ENCODE data around the gene CACNA1C.

The CACNA1C gene

GRCh38 chr12:2183556-2184541 lies 131.1 kb downstream of the CACNA1C start:
- Histone ChIP-seq H3K36me3 (ENCODE audit: insufficient read depth, low read length) (no peaks in the 10 kb centered on the region), H3K27me3 (ENCODE audit: control insufficient read depth, insufficient read depth, low read length) (peaks cover 5% of the 10 kb centered on the region), H3K4me3 (ENCODE audit: low read length) (no peak overlapping the region), H3K4me2 (ENCODE audit: low read length) (no peak overlapping the region), H3K9ac (ENCODE audit: low read depth, low read length) (no peak overlapping the region), H3K9me3 (replicated peaks; ENCODE audit: low read length) (no peaks in the 10 kb centered on the region), H3K4me1 (ENCODE audit: control insufficient read depth, insufficient read depth, low read length) (peaks cover 21% of the 10 kb centered on the region)

- H3K4me1 ChIP-seq (ENCODE audit: control insufficient read depth, insufficient read depth, low read length), result peaks cover 8% of the 10 kb centered on the region
- H3K36me3 ChIP-seq (ENCODE audit: insufficient read depth, low read length), result no peaks in the 10 kb centered on the region
- no peak overlapping the region for H3K4me2 ChIP-seq (ENCODE audit: low read length)
- no peak overlapping the region for H3K4me3 ChIP-seq (ENCODE audit: low read length)
- no peak overlapping the region for H3K9ac ChIP-seq (ENCODE audit: low read depth, low read length)
- H3K27me3 ChIP-seq (ENCODE audit: control insufficient read depth, insufficient read depth, low read length), result peaks cover 11% of the 10 kb centered on the region
- H3K9me3 ChIP-seq (replicated peaks; ENCODE audit: low read length), result no peaks in the 10 kb centered on the region
These were observed 133.1 kb downstream of the CACNA1C start for GRCh38 chr12:2185751-2186341.

GRCh38 chr12:2187195-2187945 lies 134.6 kb downstream of the CACNA1C start:
- Histone ChIP-seq H3K9me3 (replicated peaks; ENCODE audit: low read length) (no peaks in the 10 kb centered on the region), H3K36me3 (ENCODE audit: insufficient read depth, low read length) (no peaks in the 10 kb centered on the region), H3K9ac (ENCODE audit: low read depth, low read length) (no peak overlapping the region), H3K4me2 (ENCODE audit: low read length) (no peak overlapping the region), H3K27me3 (ENCODE audit: control insufficient read depth, insufficient read depth, low read length) (peaks cover 11% of the 10 kb centered on the region), H3K4me1 (ENCODE audit: control insufficient read depth, insufficient read depth, low read length) (peaks cover 4% of the 10 kb centered on the region), H3K4me3 (ENCODE audit: low read length) (no peak overlapping the region)

GRCh38 chr12:2190085-2190484 lies 137.3 kb downstream of the CACNA1C start:
- Histone ChIP-seq H3K4me3 (ENCODE audit: low read length) (no peak overlapping the region), H3K9me3 (replicated peaks; ENCODE audit: low read length) (no peaks in the 10 kb centered on the region), H3K27me3 (ENCODE audit: control insufficient read depth, insufficient read depth, low read length) (peaks cover 11% of the 10 kb centered on the region), H3K36me3 (ENCODE audit: insufficient read depth, low read length) (no peaks in the 10 kb centered on the region), H3K4me2 (ENCODE audit: low read length) (no peak overlapping the region), H3K4me1 (ENCODE audit: control insufficient read depth, insufficient read depth, low read length) (no peaks in the 10 kb centered on the region), H3K9ac (ENCODE audit: low read depth, low read length) (no peak overlapping the region)

- H3K9me3 ChIP-seq (replicated peaks; ENCODE audit: low read length), result no peaks in the 10 kb centered on the region
- no peaks in the 10 kb centered on the region for H3K4me1 ChIP-seq (ENCODE audit: control insufficient read depth, insufficient read depth, low read length)
- peaks cover 14% of the 10 kb centered on the region for H3K27me3 ChIP-seq (ENCODE audit: control insufficient read depth, insufficient read depth, low read length)
- H3K36me3 ChIP-seq (ENCODE audit: insufficient read depth, low read length), result no peaks in the 10 kb centered on the region
- H3K4me2 ChIP-seq (ENCODE audit: low read length), result no peak overlapping the region
- H3K4me3 ChIP-seq (ENCODE audit: low read length), result no peak overlapping the region
- no peak overlapping the region for H3K9ac ChIP-seq (ENCODE audit: low read depth, low read length)
These were observed 138.2 kb downstream of the CACNA1C start for GRCh38 chr12:2190896-2191533.

- Histone ChIP-seq H3K9me3 (replicated peaks; ENCODE audit: low read length) (no peaks in the 10 kb centered on the region), H3K36me3 (ENCODE audit: insufficient read depth, low read length) (no peaks in the 10 kb centered on the region), H3K4me1 (ENCODE audit: control insufficient read depth, insufficient read depth, low read length) (no peaks in the 10 kb centered on the region), H3K27me3 (ENCODE audit: control insufficient read depth, insufficient read depth, low read length) (peaks cover 19% of the 10 kb centered on the region), H3K9ac (ENCODE audit: low read depth, low read length) (no peak overlapping the region), H3K4me3 (ENCODE audit: low read length) (no peak overlapping the region), H3K4me2 (ENCODE audit: low read length) (no peak overlapping the region)
These were observed 138.9 kb downstream of the CACNA1C start for GRCh38 chr12:2191534-2192153.

GRCh38 chr12:2192231-2192630 lies 139.4 kb downstream of the CACNA1C start:
- H3K9ac ChIP-seq (ENCODE audit: low read depth, low read length), result no peak overlapping the region
- H3K27me3 ChIP-seq (ENCODE audit: control insufficient read depth, insufficient read depth, low read length), result peaks cover 19% of the 10 kb centered on the region
- no peak overlapping the region for H3K4me3 ChIP-seq (ENCODE audit: low read length)
- no peaks in the 10 kb centered on the region for H3K9me3 ChIP-seq (replicated peaks; ENCODE audit: low read length)
- no peaks in the 10 kb centered on the region for H3K4me1 ChIP-seq (ENCODE audit: control insufficient read depth, insufficient read depth, low read length)
- H3K4me2 ChIP-seq (ENCODE audit: low read length), result no peak overlapping the region
- no peaks in the 10 kb centered on the region for H3K36me3 ChIP-seq (ENCODE audit: insufficient read depth, low read length)

GRCh38 chr12:2194060-2194459 lies 141.3 kb downstream of the CACNA1C start:
- Histone ChIP-seq H3K4me2 (ENCODE audit: low read length) (no peak overlapping the region), H3K4me3 (ENCODE audit: low read length) (no peak overlapping the region), H3K9ac (ENCODE audit: low read depth, low read length) (no peak overlapping the region), H3K36me3 (ENCODE audit: insufficient read depth, low read length) (no peaks in the 10 kb centered on the region), H3K4me1 (ENCODE audit: control insufficient read depth, insufficient read depth, low read length) (peaks cover 4% of the 10 kb centered on the region), H3K9me3 (replicated peaks; ENCODE audit: low read length) (no peaks in the 10 kb centered on the region), H3K27me3 (ENCODE audit: control insufficient read depth, insufficient read depth, low read length) (peaks cover 19% of the 10 kb centered on the region)

- Histone ChIP-seq H3K4me2 (ENCODE audit: low read length) (no peak overlapping the region), H3K36me3 (ENCODE audit: insufficient read depth, low read length) (no peaks in the 10 kb centered on the region), H3K27me3 (ENCODE audit: control insufficient read depth, insufficient read depth, low read length) (peaks cover 19% of the 10 kb centered on the region), H3K4me1 (ENCODE audit: control insufficient read depth, insufficient read depth, low read length) (peaks cover 4% of the 10 kb centered on the region), H3K4me3 (ENCODE audit: low read length) (no peak overlapping the region), H3K9ac (ENCODE audit: low read depth, low read length) (no peak overlapping the region), H3K9me3 (replicated peaks; ENCODE audit: low read length) (no peaks in the 10 kb centered on the region)
These were observed 141.8 kb downstream of the CACNA1C start for GRCh38 chr12:2194571-2194970.

- Histone ChIP-seq H3K27me3 (ENCODE audit: control insufficient read depth, insufficient read depth, low read length) (peaks cover 14% of the 10 kb centered on the region), H3K9me3 (replicated peaks; ENCODE audit: low read length) (no peaks in the 10 kb centered on the region), H3K36me3 (ENCODE audit: insufficient read depth, low read length) (no peaks in the 10 kb centered on the region), H3K4me2 (ENCODE audit: low read length) (no peak overlapping the region), H3K4me1 (ENCODE audit: control insufficient read depth, insufficient read depth, low read length) (peaks cover 4% of the 10 kb centered on the region), H3K4me3 (ENCODE audit: low read length) (no peak overlapping the region), H3K9ac (ENCODE audit: low read depth, low read length) (no peak overlapping the region)
These were observed 142.3 kb downstream of the CACNA1C start for GRCh38 chr12:2195085-2195484.

Data from skeletal muscle satellite cell (primary cell).